WERI-Rb-1 (cell line): ENCODE data around the gene SPEN.
"Not testable (repeated sequence)": the region's sequence is repeated elsewhere in the genome, so short reads cannot be mapped to it uniquely, and the experiment has no call there.

ENCODE experiments used
- DNase-seq: peaks from one replicate; pipeline ENCODE4 v3.0.0-alpha.2; 2020
- H3K27ac ChIP-seq: fragments of 250-450 bp; sonication (Bioruptor Pico); 2 replicates; pipeline ENCODE4 v1.5.1; 2020; ENCODE audit warnings: mild to moderate bottlenecking, moderate library complexity
- H3K27me3 ChIP-seq: fragments of 250-450 bp; sonication (Bioruptor Pico); 2 replicates; pipeline ENCODE4 v1.5.1; 2021; ENCODE audit warnings: mild to moderate bottlenecking, low read depth, moderate library complexity; ENCODE audit not compliant: insufficient read depth, severe bottlenecking
- H3K36me3 ChIP-seq: fragments of 250-450 bp; sonication (Bioruptor Pico); 2 replicates; pipeline ENCODE4 v1.5.1; 2020; ENCODE audit warnings: mild to moderate bottlenecking, moderate library complexity
- H3K4me3 ChIP-seq: 2 replicates; pipeline ENCODE4 v1.5.1; 2011; ENCODE audit warnings: low read depth, mild to moderate bottlenecking, control low read depth, low read length
- H3K9me3 ChIP-seq: fragments of 250-450 bp; sonication (Bioruptor Pico); 2 replicates; pipeline ENCODE4 v1.5.1; 2021; ENCODE audit warnings: mild to moderate bottlenecking, moderate library complexity; ENCODE audit not compliant: severe bottlenecking
- CTCF ChIP-seq: IDR thresholded peaks from 2 replicates; pipeline ENCODE4 v1.5.1; 2011; ENCODE audit warnings: low read depth, mild to moderate bottlenecking, control low read depth, inconsistent platforms, low read length

Gene SPEN

GRCh38 chr1:15833069-15833679, 14.3 kb upstream of the SPEN start:
- no peaks in the 10 kb centered on the region for H3K36me3 ChIP-seq
- no peak overlapping the region for H3K4me3 ChIP-seq
- H3K27ac ChIP-seq, result no peak overlapping the region
- no peaks in the 10 kb centered on the region for H3K27me3 ChIP-seq
- DNase-seq, result no peak
- TF ChIP-seq CTCF, result no peak
- H3K9me3 ChIP-seq, result peaks cover 18% of the 10 kb centered on the region

GRCh38 chr1:15833842-15834405, 13.6 kb upstream of the SPEN start:
- H3K4me3 ChIP-seq, result peak overlapping the region; percentile 30
- H3K27ac ChIP-seq, result no peak overlapping the region
- no peaks in the 10 kb centered on the region for H3K27me3 ChIP-seq
- no peak for DNase-seq
- H3K9me3 ChIP-seq, result peaks cover 18% of the 10 kb centered on the region
- no peak for TF ChIP-seq CTCF
- no peaks in the 10 kb centered on the region for H3K36me3 ChIP-seq

GRCh38 chr1:15834406-15835204, 12.9 kb upstream of the SPEN start:
- no peak overlapping the region for H3K27ac ChIP-seq
- DNase-seq, result no peak
- H3K36me3 ChIP-seq, result no peaks in the 10 kb centered on the region
- TF ChIP-seq CTCF, result no peak
- H3K4me3 ChIP-seq, result peak overlapping the region; percentile 30
- peaks cover 18% of the 10 kb centered on the region for H3K9me3 ChIP-seq
- no peaks in the 10 kb centered on the region for H3K27me3 ChIP-seq

GRCh38 chr1:15835205-15835740, 12.2 kb upstream of the SPEN start:
- Histone ChIP-seq H3K36me3 (no peaks in the 10 kb centered on the region), H3K27me3 (no peaks in the 10 kb centered on the region), H3K9me3 (peaks cover 18% of the 10 kb centered on the region), H3K27ac (no peak overlapping the region), H3K4me3 (no peak overlapping the region)
- DNase-seq, result no peak
- no peak for TF ChIP-seq CTCF

- TF ChIP-seq CTCF, result no peak
- Histone ChIP-seq H3K27me3 (no peaks in the 10 kb centered on the region), H3K27ac (no peak overlapping the region), H3K36me3 (no peaks in the 10 kb centered on the region), H3K4me3 (no peak overlapping the region), H3K9me3 (peaks cover 18% of the 10 kb centered on the region)
- no peak for DNase-seq
These were observed 11.6 kb upstream of the SPEN start for GRCh38 chr1:15835741-15836510.

- not testable (repeated sequence) for H3K4me3 ChIP-seq, DNase-seq, H3K36me3 ChIP-seq, H3K27me3 ChIP-seq, H3K27ac ChIP-seq
- peaks cover 18% of the 10 kb centered on the region for H3K9me3 ChIP-seq
These were observed 11.1 kb upstream of the SPEN start for GRCh38 chr1:15836511-15836771.
